IgD-negative memory B cell (primary cell): ENCODE measurements around the gene RRAS. TPM values are rescaled to one million over a fixed set of nuclear protein-coding genes. Genes with fewer than 3 reads are reported as not detected.

Source experiments
- H3K27ac Mint-ChIP-seq, 3 donors: one replicate each; pipeline ENCODE4 v1.8.0; 2020 to 2022; ENCODE audit warnings: mild to moderate bottlenecking in 3 of 3, mixed read lengths in 3 of 3, moderate library complexity in 1 of 3
- H3K27me3 Mint-ChIP-seq: one replicate; pipeline ENCODE4 v1.8.0; 2021; ENCODE audit warnings: mixed read lengths
- H3K36me3 Mint-ChIP-seq: one replicate; pipeline ENCODE4 v1.8.0; 2020; ENCODE audit warnings: mild to moderate bottlenecking, mixed read lengths
- H3K4me1 Mint-ChIP-seq, 3 donors: one replicate each; pipeline ENCODE4 v1.8.0; 2020 to 2022; ENCODE audit warnings: mixed read lengths in 3 of 3, mild to moderate bottlenecking in 1 of 3
- H3K4me3 Mint-ChIP-seq, 4 donors: one replicate each; pipeline ENCODE4 v1.8.0; 2020 to 2022; ENCODE audit warnings: mild to moderate bottlenecking in 4 of 4, mixed read lengths in 4 of 4, moderate library complexity in 3 of 4
- H3K9me3 Mint-ChIP-seq, 3 donors: one replicate each; pipeline ENCODE4 v1.8.0; 2020 to 2021; ENCODE audit warnings: mixed read lengths in 3 of 3, mild to moderate bottlenecking in 1 of 3
- polyA plus RNA-seq: library from polyadenylated mRNA; unstranded; fragments of 300-500 nt; fragmentation: Illumina TruSeq; gene quantifications from one replicate; pipeline ENCODE4 v1.2.3, GENCODE V29; 2021

Gene RRAS
- polyA plus RNA-seq: 18.4 TPM

DNA sequence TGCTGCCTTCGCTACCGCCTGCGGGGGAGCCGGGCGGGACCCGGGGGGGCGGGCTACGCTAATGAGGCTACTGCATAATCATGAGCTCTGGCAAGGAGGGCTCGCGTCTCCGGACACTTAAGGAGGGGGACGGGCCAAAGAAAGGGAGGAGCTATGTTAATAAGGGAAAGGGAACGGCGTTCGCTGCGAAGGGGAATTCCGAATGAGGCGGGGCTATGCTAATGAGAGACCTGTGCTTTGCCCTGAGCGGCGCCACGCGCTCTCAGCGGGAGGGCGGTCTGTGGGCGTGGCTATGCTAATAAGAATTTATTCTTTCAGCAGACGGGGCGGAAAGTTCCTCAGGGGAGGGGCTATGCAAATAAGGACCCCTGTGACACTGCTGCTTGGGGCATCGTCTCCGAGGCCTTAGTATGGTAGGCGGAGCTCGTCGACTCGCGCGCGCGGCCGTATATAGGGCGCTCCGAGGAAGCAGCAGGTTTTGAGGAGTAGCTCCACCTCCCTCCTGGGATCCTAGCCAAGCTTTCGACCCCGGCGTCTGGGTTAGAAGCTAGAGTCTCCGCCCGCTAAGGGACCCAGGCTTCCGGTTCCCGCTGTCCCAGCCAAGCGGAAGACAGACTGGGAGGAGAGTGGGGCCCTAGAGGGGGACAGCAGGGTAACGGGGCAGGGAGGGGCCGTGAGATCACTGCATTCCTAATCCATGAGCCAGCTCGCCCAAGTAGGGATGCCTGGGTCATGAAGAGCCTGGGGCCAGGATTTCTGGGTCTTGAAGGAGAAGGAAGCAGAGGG is at the start of gene RRAS:
Gene RRAS (minus strand): TSS at position 31 of the 786 bp plus-strand sequence. CDS start 45 bp downstream, outside the sequence.
- peaks cover 16 to 38% (median 27%) of the 10 kb centered on the region in 3 donors for H3K4me1 Mint-ChIP-seq

DNA sequence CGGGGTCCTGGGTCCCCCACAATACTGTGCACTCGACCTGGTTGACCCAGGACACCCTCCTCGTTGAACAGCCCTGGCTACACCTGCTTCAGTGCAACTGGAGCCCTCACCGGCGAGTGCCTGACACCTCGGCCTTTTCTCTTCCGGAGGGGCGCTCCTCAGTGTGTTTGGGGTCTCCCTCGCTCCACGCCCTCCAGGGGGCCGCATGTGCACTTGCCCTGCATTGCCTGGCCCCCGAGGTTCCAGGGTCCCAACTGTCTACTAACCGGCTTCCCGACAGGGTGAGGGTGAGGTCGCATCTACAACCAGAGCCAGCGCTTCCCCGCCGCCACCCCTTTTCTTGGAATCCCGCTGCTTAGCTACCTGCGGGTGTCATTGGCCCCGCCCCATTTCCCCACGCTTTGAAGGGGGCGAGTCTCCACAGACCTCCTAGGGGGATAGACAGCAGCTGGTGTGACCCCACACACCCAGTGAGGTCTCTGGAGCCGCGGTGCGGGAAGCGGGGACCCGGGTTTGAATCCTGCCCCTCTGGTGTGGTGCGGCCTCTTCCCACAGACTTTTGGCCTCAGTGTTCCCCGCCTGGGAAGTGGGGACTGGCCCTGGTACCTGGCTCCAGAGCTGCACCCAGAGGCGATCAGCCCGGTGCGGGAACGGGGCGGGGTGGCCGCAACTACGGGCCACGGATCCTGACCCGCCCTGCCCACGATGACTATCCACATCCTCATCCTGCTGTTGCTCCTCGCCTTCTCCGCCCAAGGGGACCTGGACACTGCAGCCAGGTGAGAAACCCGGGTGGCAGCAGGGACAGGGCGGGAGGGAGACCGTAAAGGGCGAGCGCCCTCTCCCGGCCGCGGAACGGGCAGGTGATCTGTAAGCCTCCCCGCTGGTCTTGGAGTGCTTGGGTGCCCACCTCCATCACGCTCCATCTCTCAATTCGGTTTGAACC is 49.5 kb upstream of the RRAS start, which contains the start of gene ADM5:
Gene ADM5 (plus strand): TSS at position 462 of the 946 bp plus-strand sequence. CDS start 244 bp downstream, at position 706.
- no peaks in the 10 kb centered on the region for H3K9me3 Mint-ChIP-seq
- peaks cover 21% of the 10 kb centered on the region for H3K27me3 Mint-ChIP-seq
- H3K4me3 Mint-ChIP-seq: peak within 1 kb of the TSS; percentile 51 to 95 (median 74)
- peaks cover 9 to 14% (median 13%) of the 10 kb centered on the region in 3 donors for H3K4me1 Mint-ChIP-seq
- peaks cover 9% of the 10 kb centered on the region for H3K36me3 Mint-ChIP-seq
- peak within 1 kb of the TSS in 1 of 3 donors; percentile 44 for H3K27ac Mint-ChIP-seq

More for the DNA sequence above, at the start of gene RRAS:
- Mint-ChIP-seq H3K9me3 (no peaks in the 10 kb centered on the region), H3K27me3 (peaks cover 2% of the 10 kb centered on the region), H3K36me3 (no peaks in the 10 kb centered on the region), H3K27ac (peak within 1 kb of the TSS; percentile 88 to 99 (median 98)), H3K4me3 (peak within 1 kb of the TSS; percentile 87 to 99 (median 94))

DNA sequence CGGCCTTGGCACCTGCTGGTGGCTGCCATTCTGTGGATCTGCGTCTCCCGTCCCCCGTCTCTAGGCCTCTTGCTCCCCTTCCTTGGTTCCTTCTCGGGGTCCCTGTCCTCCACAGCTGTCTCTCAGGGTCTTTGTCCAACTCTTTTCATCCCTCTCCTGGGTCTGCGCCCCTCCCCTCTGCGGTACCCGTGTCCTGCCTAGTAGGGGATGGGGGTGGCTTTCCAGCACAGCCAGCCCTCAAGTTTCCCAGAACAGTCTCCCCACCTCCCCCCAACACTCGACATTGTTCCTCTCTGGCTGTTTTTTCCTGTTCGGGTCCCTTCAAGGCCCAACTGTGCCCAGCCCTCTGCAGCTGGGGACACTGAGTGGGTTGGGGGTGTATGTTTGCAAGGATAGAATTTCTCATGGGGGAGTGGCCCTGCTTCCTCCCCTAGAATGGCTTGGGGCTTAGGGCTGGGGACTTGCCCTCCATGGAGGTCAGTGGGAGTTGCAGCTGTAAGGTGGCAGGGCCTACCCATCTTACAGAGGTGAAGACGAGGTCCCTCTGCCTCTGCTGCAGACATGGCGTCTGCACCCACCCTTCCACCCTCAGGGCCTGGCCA is 48.7 kb upstream of the RRAS start:
- Mint-ChIP-seq H3K27ac (no peak overlapping the region), H3K4me3 (no peak overlapping the region), H3K4me1 (peaks cover 9 to 14% (median 13%) of the 10 kb centered on the region in 3 donors), H3K9me3 (no peaks in the 10 kb centered on the region), H3K27me3 (peaks cover 21% of the 10 kb centered on the region), H3K36me3 (peaks cover 11% of the 10 kb centered on the region)

DNA sequence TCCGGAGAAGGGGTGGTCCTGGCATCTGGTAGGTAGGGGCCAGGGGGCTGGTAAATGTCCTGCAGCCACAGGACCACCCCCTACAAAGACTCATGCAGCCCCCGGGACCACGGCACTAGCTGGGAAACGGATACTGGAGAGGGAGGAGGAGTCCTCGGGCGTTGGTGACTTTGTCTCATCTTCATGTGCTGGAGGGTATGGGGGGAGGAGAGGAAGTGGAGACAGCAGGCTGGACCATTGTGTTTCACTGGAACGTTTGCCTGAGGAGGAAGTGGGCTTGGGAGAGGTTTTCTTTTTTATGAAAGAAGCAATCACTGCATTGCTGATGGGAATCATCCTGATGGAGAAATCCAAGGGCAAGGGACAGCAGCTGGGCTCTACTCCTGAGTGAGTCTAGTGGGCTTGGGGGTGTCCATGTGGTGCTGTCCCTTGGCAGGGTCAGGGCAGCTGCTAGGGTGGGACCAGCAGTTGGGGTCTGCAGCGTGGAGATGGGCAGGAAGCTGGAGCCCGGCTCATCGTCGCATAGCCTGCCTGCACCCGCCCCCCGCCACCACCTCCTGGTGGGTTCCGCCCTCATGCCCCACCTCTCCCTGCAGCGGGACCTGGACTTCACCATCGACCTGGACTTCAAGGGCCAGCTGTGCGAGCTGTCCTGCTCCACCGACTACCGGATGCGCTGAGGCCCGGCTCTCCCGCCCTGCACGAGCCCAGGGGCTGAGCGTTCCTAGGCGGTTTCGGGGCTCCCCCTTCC is 47.8 kb upstream of the RRAS start:
- Mint-ChIP-seq H3K27me3 (peaks cover 21% of the 10 kb centered on the region), H3K4me3 (no peak overlapping the region)

DNA sequence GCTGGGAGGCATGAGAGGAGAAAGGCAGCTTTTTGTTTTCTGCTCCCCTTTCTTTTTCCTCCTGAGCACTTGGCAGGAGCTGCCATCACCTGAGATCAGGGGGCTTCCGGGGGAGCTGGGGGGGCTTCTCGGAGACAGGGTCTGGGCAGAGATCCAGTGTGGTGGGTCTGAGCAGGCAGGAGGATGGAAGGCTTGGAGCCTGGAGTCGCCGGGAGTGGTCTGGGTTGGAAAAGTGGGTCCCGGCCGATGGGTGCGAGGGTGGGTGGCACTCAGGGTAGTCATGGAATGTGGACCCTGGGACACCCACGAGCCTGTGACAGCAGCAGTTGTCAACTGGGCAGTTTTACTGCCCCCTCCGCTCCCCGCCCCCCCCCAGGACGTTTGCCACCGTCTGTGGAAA is 47.2 kb upstream of the RRAS start:
- Mint-ChIP-seq H3K4me3 (no peak overlapping the region), H3K4me1 (peaks cover 9 to 14% (median 13%) of the 10 kb centered on the region in 3 donors), H3K27ac (no peak overlapping the region), H3K27me3 (peaks cover 17% of the 10 kb centered on the region), H3K36me3 (peaks cover 15% of the 10 kb centered on the region), H3K9me3 (no peaks in the 10 kb centered on the region)

More for the DNA sequence above, 47.8 kb upstream of the RRAS start:
- H3K4me1 Mint-ChIP-seq: peaks cover 9 to 14% (median 13%) of the 10 kb centered on the region in 3 donors
- H3K9me3 Mint-ChIP-seq: no peaks in the 10 kb centered on the region
- H3K27ac Mint-ChIP-seq: no peak overlapping the region
- peaks cover 11% of the 10 kb centered on the region for H3K36me3 Mint-ChIP-seq

DNA sequence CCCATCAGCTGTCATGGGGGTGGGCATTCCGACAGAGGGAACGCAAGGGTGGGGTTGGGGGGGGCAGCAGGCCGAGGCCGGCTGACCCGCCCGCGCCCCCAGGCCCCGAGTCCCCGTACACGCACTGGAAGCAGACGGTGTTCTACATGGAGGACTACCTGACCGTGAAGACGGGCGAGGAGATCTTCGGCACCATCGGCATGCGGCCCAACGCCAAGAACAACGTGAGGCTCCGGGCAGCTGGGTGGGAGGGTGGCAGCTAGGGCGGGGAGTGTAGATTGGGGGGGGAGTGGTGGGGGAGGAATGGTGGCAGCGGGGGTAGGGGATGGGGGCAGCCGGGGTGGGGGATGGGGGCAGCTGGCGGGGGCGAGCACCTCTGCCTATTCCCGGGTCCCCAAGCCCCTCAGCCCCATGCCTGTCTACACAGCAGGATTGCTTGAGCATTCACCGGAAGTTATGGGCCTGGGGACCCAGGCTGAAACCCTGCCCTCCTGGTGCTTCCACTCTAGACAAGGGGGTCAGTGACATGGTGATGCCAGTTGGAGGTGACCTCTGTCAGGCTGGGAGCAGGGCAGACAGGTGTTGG is 46.7 kb upstream of the RRAS start:
- Mint-ChIP-seq H3K27me3 (peaks cover 17% of the 10 kb centered on the region), H3K4me1 (peaks cover 9 to 14% (median 13%) of the 10 kb centered on the region in 3 donors), H3K4me3 (no peak overlapping the region), H3K27ac (no peak overlapping the region), H3K9me3 (no peaks in the 10 kb centered on the region), H3K36me3 (peaks cover 16% of the 10 kb centered on the region)

DNA sequence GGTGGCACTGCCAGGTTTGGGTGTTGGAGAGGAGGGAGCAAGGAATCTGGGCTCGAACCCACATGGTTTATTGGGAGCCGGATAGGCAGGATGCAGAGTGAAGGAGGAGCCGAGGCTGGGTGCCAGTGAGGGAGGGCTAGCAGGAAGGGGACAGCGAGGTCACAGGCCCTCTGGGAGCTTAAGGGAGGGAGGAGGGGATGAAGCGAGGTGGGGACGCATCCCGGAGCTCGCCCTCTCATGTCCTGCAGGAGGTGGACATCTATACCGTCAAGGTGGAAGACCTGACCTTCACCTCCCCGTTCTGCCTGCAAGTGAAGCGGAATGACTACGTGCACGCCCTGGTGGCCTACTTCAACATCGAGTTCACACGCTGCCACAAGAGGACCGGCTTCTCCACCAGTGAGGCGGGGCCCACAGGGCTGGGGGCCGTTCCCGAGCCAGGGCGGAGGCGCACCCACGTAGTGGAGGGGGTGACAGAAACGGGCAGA is 45.9 kb upstream of the RRAS start:
- no peaks in the 10 kb centered on the region for H3K9me3 Mint-ChIP-seq
- H3K27me3 Mint-ChIP-seq: peaks cover 11% of the 10 kb centered on the region
- peak overlapping the region in 1 of 3 donors; percentile 26 for H3K27ac Mint-ChIP-seq
- peaks cover 8 to 14% (median 12%) of the 10 kb centered on the region in 3 donors for H3K4me1 Mint-ChIP-seq
- H3K36me3 Mint-ChIP-seq: peaks cover 16% of the 10 kb centered on the region
- H3K4me3 Mint-ChIP-seq: no peak overlapping the region

DNA sequence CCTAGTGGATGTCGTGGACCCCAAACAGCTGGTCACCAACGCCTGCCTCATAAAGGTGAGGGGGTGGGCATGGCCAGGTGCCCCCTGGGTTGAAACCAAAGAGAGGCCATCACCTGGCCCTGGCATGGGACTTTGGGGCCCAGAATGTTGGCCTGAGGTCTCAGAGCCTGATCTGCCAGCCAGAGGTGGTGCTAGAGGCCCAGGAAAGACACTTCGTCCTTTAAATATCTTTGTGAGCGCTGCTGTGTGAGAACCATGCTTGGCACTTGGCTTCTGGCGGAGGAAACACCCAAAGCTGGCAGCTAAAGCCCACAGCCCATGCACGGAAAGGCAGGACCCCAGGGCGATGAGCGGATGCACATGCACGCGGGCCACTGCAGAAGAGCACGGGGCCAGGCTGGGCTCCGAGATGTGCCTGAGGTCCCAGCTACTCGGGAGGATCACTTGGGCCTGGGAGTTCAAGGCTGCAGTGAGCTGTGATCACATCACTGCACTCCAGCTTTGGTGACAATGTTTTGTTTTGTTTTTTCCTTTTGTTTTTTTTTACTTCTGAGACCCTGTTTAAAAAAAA is 45.1 kb upstream of the RRAS start:
- Mint-ChIP-seq H3K27me3 (peaks cover 4% of the 10 kb centered on the region), H3K4me3 (no peak overlapping the region), H3K4me1 (peaks cover 4 to 11% (median 10%) of the 10 kb centered on the region in 3 donors), H3K9me3 (no peaks in the 10 kb centered on the region), H3K27ac (peak overlapping the region in 2 of 3 donors; percentile 26 to 28), H3K36me3 (peaks cover 14% of the 10 kb centered on the region)

DNA sequence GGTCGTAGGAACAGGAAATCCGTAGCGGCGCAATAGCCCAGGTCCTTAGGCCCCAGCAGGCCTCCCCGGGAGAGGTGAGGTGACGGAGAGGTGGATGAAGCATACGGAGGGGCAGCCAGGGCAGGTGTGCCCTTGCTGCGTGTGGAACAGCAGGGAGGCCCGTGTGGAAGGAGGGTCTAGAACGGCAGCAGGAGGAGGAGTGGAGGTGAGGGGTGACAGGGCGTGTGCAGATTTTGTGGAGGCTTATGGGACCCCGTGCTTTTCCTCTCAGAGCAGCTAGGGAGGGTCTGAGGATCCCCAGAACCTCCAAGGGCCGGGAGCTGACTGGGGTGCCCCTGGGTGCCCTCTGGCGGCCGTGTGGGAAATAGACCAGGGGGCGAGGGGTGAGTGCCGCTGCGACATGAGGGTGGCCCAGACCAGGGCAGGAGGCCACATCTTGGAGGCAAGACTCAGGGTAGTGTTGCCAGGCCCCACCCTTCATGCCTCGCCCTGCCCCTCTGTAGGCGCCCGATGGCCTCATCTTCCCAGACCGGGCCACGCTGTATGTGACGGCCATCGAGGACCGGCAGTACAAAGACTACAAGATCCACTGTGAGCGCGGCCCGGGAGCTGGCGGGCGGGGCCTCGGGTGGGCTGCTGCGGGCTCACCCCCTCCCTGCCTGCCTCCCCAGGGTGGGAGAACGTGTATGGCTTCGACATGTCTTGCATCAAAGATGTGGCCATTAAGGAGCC is 44.5 kb upstream of the RRAS start:
- peak overlapping the region in 1 of 4 donors; percentile 37 for H3K4me3 Mint-ChIP-seq
- H3K4me1 Mint-ChIP-seq: peaks cover 4 to 15% (median 6%) of the 10 kb centered on the region in 3 donors
- H3K9me3 Mint-ChIP-seq: no peaks in the 10 kb centered on the region
- peaks cover 13% of the 10 kb centered on the region for H3K36me3 Mint-ChIP-seq
- peak overlapping the region in 2 of 3 donors; percentile 67 to 89 for H3K27ac Mint-ChIP-seq
- no peaks in the 10 kb centered on the region for H3K27me3 Mint-ChIP-seq

DNA sequence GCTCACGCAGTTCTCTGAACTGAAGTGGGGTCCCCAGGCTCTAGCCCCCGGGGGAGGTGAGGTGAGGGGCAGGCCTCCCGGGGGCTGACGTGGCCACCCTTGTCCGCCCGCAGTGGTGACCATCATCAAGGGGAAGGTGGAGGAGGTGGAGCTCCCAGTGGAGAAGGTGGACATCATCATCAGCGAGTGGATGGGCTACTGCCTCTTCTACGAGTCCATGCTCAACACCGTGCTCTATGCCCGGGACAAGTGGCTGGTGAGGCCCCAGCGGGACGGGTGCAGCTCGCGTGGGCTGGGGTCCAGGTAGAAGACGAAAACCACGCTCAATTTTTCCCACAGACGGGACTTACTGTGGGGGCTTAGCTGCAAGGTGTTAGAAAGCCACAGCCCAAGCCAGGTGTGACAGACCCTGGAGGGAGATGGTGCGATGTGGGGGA is 43.9 kb upstream of the RRAS start:
- Mint-ChIP-seq H3K27ac (peak overlapping the region in 2 of 3 donors; percentile 67 to 89), H3K36me3 (peaks cover 13% of the 10 kb centered on the region), H3K4me1 (peaks cover 4 to 13% (median 6%) of the 10 kb centered on the region in 3 donors), H3K27me3 (no peaks in the 10 kb centered on the region), H3K9me3 (no peaks in the 10 kb centered on the region), H3K4me3 (peak overlapping the region in 1 of 4 donors; percentile 28)

DNA sequence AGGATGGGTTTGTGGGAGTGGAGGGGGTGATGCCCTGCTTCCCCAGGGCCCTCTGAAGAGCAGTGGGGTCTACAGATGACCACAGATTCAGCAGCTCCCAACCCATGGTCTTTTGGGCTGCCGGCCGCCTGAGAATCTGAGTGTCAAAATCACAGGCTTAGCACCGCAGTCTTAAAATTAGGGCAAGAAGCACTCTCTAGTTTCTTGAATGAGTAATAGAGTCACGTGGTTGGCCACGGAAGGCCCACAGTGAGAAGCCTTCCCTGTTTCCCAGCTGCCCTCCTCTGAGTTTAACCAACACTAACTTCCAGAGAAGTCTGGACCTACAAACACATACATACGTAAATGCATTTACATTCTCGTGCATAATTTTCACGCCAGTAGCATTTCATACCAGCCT is 42.3 kb upstream of the RRAS start:
- Mint-ChIP-seq H3K9me3 (no peaks in the 10 kb centered on the region), H3K27me3 (no peaks in the 10 kb centered on the region), H3K36me3 (peaks cover 9% of the 10 kb centered on the region), H3K4me1 (peaks cover 12 to 17% (median 14%) of the 10 kb centered on the region in 3 donors), H3K4me3 (peak overlapping the region in 2 of 4 donors; percentile 22 to 74), H3K27ac (peak overlapping the region in 1 of 3 donors; percentile 80)

DNA sequence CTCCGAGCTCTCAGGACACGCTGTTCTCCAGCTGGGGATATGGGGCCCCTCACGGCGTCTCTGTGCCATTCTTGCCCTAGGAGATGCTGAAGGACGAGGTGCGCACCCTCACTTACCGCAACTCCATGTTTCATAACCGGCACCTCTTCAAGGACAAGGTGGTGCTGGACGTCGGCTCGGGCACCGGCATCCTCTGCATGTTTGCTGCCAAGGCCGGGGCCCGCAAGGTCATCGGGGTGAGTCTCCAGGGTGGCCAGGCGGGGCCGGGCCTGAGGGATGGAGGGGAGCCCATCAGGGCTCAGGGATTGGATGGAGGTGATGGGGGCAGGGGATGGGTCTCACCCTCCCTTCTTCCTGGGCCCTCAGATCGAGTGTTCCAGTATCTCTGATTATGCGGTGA is 41.9 kb upstream of the RRAS start:
- Mint-ChIP-seq H3K4me3 (peak overlapping the region in 1 of 4 donors; percentile 22), H3K9me3 (no peaks in the 10 kb centered on the region), H3K4me1 (peaks cover 14 to 17% (median 16%) of the 10 kb centered on the region in 3 donors), H3K27ac (peak overlapping the region in 1 of 3 donors; percentile 80), H3K27me3 (no peaks in the 10 kb centered on the region), H3K36me3 (peaks cover 9% of the 10 kb centered on the region)
